Ascending aorta (tissue), 2 donors: ENCODE results near the gene ITGBL1. TPM values are rescaled to one million over a fixed set of nuclear protein-coding genes. Genes with fewer than 3 reads are reported as not detected.
A peak's percentile ranks its signal among the peaks of the same experiment; 100 is the strongest.

Experiments
- DNase-seq, 2 donors: peaks; one replicate each; pipeline ENCODE4 v3.0.0-alpha.2; 2019; ENCODE audit warnings: low spot score in 2 of 2
- H3K27ac ChIP-seq, 2 donors: fragments of 200-600 bp; sonication (generic); one replicate each; pipeline ENCODE4 v1.5.1; 2016 to 2017; ENCODE audit warnings: mild to moderate bottlenecking in 1 of 2
- H3K27me3 ChIP-seq: fragments of 200-600 bp; sonication (generic); one replicate; pipeline ENCODE4 v1.5.1; 2017
- H3K36me3 ChIP-seq, 2 donors: fragments of 200-600 bp; sonication (generic); one replicate each; pipeline ENCODE4 v1.5.1; 2016
- H3K4me1 ChIP-seq, 2 donors: fragments of 200-600 bp; sonication (generic); one replicate each; pipeline ENCODE4 v1.5.1; 2016 to 2017; ENCODE audit warnings: mild to moderate bottlenecking in 1 of 2
- H3K4me3 ChIP-seq, 2 donors: fragments of 200-600 bp; sonication (generic); one replicate each; pipeline ENCODE4 v1.5.1; 2016 to 2017; ENCODE audit warnings: mild to moderate bottlenecking in 1 of 2
- H3K9me3 ChIP-seq, 2 donors: fragments of 200-600 bp; sonication (generic); one replicate each; pipeline ENCODE4 v1.5.1; 2016
- CTCF ChIP-seq, 3 experiments: fragments of 200-600 bp in 2 of 3; fragments of 450-650 bp in 1 of 3; sonication (generic) in 2 of 3; IDR thresholded peaks; one replicate each; pipeline ENCODE4 v1.5.1; 2016 to 2019; ENCODE audit warnings: antibody characterized with exemption in 3 of 3, mild to moderate bottlenecking in 1 of 3, moderate library complexity in 1 of 3
- intact Hi-C: fragments of 100-400 bp; cut with DNase I; formaldehyde crosslinking; loops from one replicate; pipeline ENCODE4 v1.15.1; 2023
- total RNA-seq: library from RNA; depleted of rRNA; stranded (reverse); fragments of >200 nt; gene quantifications from one replicate; pipeline ENCODE4 v1.1.0, GENCODE V29; 2016

ITGBL1 gene
- total RNA-seq, 1 donor from 2014 or later, result 47.1 TPM

- intact Hi-C loops, result no loop called here
Measured at GRCh38 chr13:101576455-101576854, 124.0 kb downstream of the ITGBL1 start.

GRCh38 chr13:101576977-101577376 is 124.5 kb downstream of the ITGBL1 start:
- no peaks in the 10 kb centered on the region for H3K27me3 ChIP-seq
- peaks cover 0 to 19% of the 10 kb centered on the region in 2 donors for H3K4me1 ChIP-seq
- H3K27ac ChIP-seq, result no peak overlapping the region
- no peaks in the 10 kb centered on the region for H3K36me3 ChIP-seq
- no peak for TF ChIP-seq CTCF (IDR thresholded peaks at IDR 0.05)
- DNase-seq, result no peak
- H3K9me3 ChIP-seq, result no peaks in the 10 kb centered on the region
- no peak overlapping the region for H3K4me3 ChIP-seq
- intact Hi-C loops, result no loop called here

More at GRCh38 chr13:101576455-101576854, 124.0 kb downstream of the ITGBL1 start:
- no peak for TF ChIP-seq CTCF (IDR thresholded peaks at IDR 0.05)
- Histone ChIP-seq H3K4me1 (peaks cover 0 to 19% of the 10 kb centered on the region in 2 donors), H3K9me3 (no peaks in the 10 kb centered on the region), H3K4me3 (no peak overlapping the region), H3K27ac (peak overlapping the region in 1 of 2 donors; percentile 20), H3K36me3 (no peaks in the 10 kb centered on the region), H3K27me3 (no peaks in the 10 kb centered on the region)
- DNase-seq, result no peak

- Histone ChIP-seq H3K27ac (no peak overlapping the region), H3K4me3 (no peak overlapping the region), H3K4me1 (peaks cover 0 to 12% of the 10 kb centered on the region in 2 donors), H3K36me3 (peaks cover 0 to 5% of the 10 kb centered on the region in 2 donors), H3K27me3 (no peaks in the 10 kb centered on the region), H3K9me3 (no peaks in the 10 kb centered on the region)
- intact Hi-C loops, result no loop called here
- TF ChIP-seq CTCF (IDR thresholded peaks at IDR 0.05), result no peak
- DNase-seq, result no peak
Measured at GRCh38 chr13:101579281-101579802, 126.9 kb downstream of the ITGBL1 start.

GRCh38 chr13:101584331-101584730 is 131.9 kb downstream of the ITGBL1 start:
- TF ChIP-seq CTCF (IDR thresholded peaks at IDR 0.05), result no peak
- intact Hi-C loops, result no loop called here

GRCh38 chr13:101590479-101590878 is 138.0 kb downstream of the ITGBL1 start:
- intact Hi-C loops, result no loop called here
- Histone ChIP-seq H3K27me3 (no peaks in the 10 kb centered on the region), H3K27ac (peak overlapping the region in 1 of 2 donors; percentile 68), H3K4me1 (no peaks in the 10 kb centered on the region), H3K4me3 (no peak overlapping the region), H3K36me3 (no peaks in the 10 kb centered on the region), H3K9me3 (no peaks in the 10 kb centered on the region)
- TF ChIP-seq CTCF (IDR thresholded peaks at IDR 0.05), result no peak
- DNase-seq, result no peak

More at GRCh38 chr13:101584331-101584730, 131.9 kb downstream of the ITGBL1 start:
- Histone ChIP-seq H3K9me3 (no peaks in the 10 kb centered on the region), H3K36me3 (peaks cover 0 to 5% of the 10 kb centered on the region in 2 donors), H3K4me1 (peaks cover 0 to under 1% of the 10 kb centered on the region in 2 donors), H3K4me3 (no peak overlapping the region), H3K27ac (no peak overlapping the region), H3K27me3 (no peaks in the 10 kb centered on the region)
- no peak for DNase-seq

GRCh38 chr13:101594936-101595335 is 142.5 kb downstream of the ITGBL1 start:
- TF ChIP-seq CTCF (IDR thresholded peaks at IDR 0.05), result no peak
- intact Hi-C loops, result no loop called here
- Histone ChIP-seq H3K27me3 (no peaks in the 10 kb centered on the region), H3K36me3 (peaks cover 0 to 7% of the 10 kb centered on the region in 2 donors), H3K4me3 (no peak overlapping the region), H3K4me1 (no peaks in the 10 kb centered on the region), H3K27ac (no peak overlapping the region), H3K9me3 (no peaks in the 10 kb centered on the region)
- DNase-seq, result no peak
